OCI-LY1 (cell line): Measurements from ENCODE around the gene PCDHB1.

Experiments
- H2AFZ ChIP-seq: fragments of 200-600 bp; sonication (generic), shearing (Covaris generic); 2 replicates; pipeline ENCODE4 v1.6.0; 2014; ENCODE audit warnings: antibody characterized with exemption, mild to moderate bottlenecking, low read length
- H3F3A ChIP-seq: fragments of 200-600 bp; sonication (generic), shearing (Covaris generic); 2 replicates; pipeline ENCODE4 v1.6.0; 2014; ENCODE audit warnings: mild to moderate bottlenecking, antibody characterized with exemption, low read length, moderate library complexity; ENCODE audit not compliant: insufficient read depth
- H3K27ac ChIP-seq: fragments of 200-600 bp; sonication (generic); 2 replicates; pipeline ENCODE4 v1.5.1; 2014; ENCODE audit warnings: low read length, mixed run types, mild to moderate bottlenecking, low read depth; ENCODE audit not compliant: poor library complexity, severe bottlenecking
- H3K27me3 ChIP-seq: fragments of 200-600 bp; sonication (generic); 2 replicates; pipeline ENCODE4 v1.6.0; 2014; ENCODE audit warnings: antibody characterized with exemption, mild to moderate bottlenecking, low read length, moderate library complexity; ENCODE audit not compliant: insufficient read depth
- H3K36me3 ChIP-seq: fragments of 200-600 bp; sonication (generic); 2 replicates; pipeline ENCODE4 v1.6.1; 2014; ENCODE audit warnings: mild to moderate bottlenecking, antibody characterized with exemption, low read length, moderate library complexity, mixed read lengths; ENCODE audit not compliant: insufficient read depth
- H3K4me1 ChIP-seq: fragments of 200-600 bp; sonication (generic); 2 replicates; pipeline ENCODE4 v1.5.1; 2014; ENCODE audit warnings: mild to moderate bottlenecking, low read length, moderate library complexity; ENCODE audit not compliant: insufficient read depth, severe bottlenecking
- H3K4me2 ChIP-seq: fragments of 200-600 bp; sonication (generic), shearing (Covaris generic); 2 replicates; pipeline ENCODE4 v1.6.1; 2014; ENCODE audit warnings: low read length
- H3K4me3 ChIP-seq: fragments of 200-600 bp; sonication (generic); 2 replicates; pipeline ENCODE4 v1.5.1; 2014; ENCODE audit warnings: low read length, low read depth, mild to moderate bottlenecking, mixed read lengths; ENCODE audit not compliant: poor library complexity, severe bottlenecking
- H3K79me2 ChIP-seq: fragments of 200-600 bp; shearing (Covaris generic); 2 replicates; pipeline ENCODE4 v1.6.1; 2016; ENCODE audit warnings: mixed run types, low read length, mixed read lengths; ENCODE audit not compliant: insufficient read depth
- H3K9ac ChIP-seq: fragments of 200-600 bp; sonication (generic), shearing (Covaris generic); 2 replicates; pipeline ENCODE4 v1.6.1; 2014; ENCODE audit warnings: mild to moderate bottlenecking, low read length, mixed read lengths
- H3K9me2 ChIP-seq: fragments of 200-600 bp; sonication (generic), shearing (Covaris generic); 2 replicates; pipeline ENCODE4 v1.6.1; 2014; ENCODE audit warnings: low read depth, mild to moderate bottlenecking, low read length, mixed read lengths
- H3K9me3 ChIP-seq: fragments of 200-600 bp; shearing (Covaris generic); 2 replicates; pipeline ENCODE4 v1.6.1; 2014; ENCODE audit warnings: low read length, mixed read lengths
- H4K20me1 ChIP-seq: fragments of 200-600 bp; sonication (generic), shearing (Covaris generic); 2 replicates; pipeline ENCODE4 v1.6.0; 2016; ENCODE audit warnings: mild to moderate bottlenecking, low read length; ENCODE audit not compliant: insufficient read depth
- EZH2 ChIP-seq: fragments of 200-600 bp; sonication (generic), shearing (Covaris generic); IDR thresholded peaks from 2 replicates; pipeline ENCODE4 v1.8.0; 2017; ENCODE audit warnings: borderline replicate concordance, mixed run types, mild to moderate bottlenecking, antibody characterized with exemption, low read length, moderate library complexity, mixed read lengths
- TF ChIP-seq, protein P1 (sequence below): fragments of 200-600 bp; sonication (generic), shearing (Covaris generic); IDR thresholded peaks from 2 replicates; pipeline ENCODE4 v1.5.1; 2017; ENCODE audit warnings: mild to moderate bottlenecking, antibody characterized with exemption, low read length, moderate library complexity, mixed read lengths

The PCDHB1 gene

DNA sequence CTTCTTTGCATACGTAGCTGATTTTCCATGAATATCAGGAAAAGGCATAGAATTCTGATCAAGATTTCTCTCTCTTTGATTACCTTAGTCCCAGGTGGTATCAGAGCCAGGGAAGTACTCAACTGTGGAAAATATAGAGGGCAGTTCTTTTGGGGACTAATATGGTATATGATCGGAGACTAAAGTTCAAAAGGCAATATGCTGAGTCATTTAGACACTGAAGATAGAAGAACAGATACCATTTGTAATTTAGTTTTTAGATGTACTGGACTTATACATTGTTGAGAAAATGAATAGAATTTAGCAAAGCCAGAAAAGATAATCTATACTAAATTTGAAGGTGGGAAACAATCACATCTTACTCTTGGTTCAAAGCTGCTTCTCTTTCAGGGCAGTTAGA lies 54.2 kb downstream of the PCDHB1 start:
- Histone ChIP-seq H4K20me1 (no peaks in the 10 kb centered on the region), H3K4me3 (no peak overlapping the region), H3K9me2 (no peaks in the 10 kb centered on the region), H3F3A (no peaks in the 10 kb centered on the region), H3K9ac (no peak overlapping the region), H3K36me3 (no peaks in the 10 kb centered on the region), H3K27me3 (no peaks in the 10 kb centered on the region), H3K79me2 (no peaks in the 10 kb centered on the region), H3K4me2 (no peak overlapping the region), H3K9me3 (no peaks in the 10 kb centered on the region), H3K27ac (no peak overlapping the region), H2AFZ (no peak overlapping the region), H3K4me1 (no peaks in the 10 kb centered on the region)
- no peak for TF ChIP-seq EZH2
- TF ChIP-seq, protein P1, sequence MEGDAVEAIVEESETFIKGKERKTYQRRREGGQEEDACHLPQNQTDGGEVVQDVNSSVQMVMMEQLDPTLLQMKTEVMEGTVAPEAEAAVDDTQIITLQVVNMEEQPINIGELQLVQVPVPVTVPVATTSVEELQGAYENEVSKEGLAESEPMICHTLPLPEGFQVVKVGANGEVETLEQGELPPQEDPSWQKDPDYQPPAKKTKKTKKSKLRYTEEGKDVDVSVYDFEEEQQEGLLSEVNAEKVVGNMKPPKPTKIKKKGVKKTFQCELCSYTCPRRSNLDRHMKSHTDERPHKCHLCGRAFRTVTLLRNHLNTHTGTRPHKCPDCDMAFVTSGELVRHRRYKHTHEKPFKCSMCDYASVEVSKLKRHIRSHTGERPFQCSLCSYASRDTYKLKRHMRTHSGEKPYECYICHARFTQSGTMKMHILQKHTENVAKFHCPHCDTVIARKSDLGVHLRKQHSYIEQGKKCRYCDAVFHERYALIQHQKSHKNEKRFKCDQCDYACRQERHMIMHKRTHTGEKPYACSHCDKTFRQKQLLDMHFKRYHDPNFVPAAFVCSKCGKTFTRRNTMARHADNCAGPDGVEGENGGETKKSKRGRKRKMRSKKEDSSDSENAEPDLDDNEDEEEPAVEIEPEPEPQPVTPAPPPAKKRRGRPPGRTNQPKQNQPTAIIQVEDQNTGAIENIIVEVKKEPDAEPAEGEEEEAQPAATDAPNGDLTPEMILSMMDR = no peak
